Effector memory CD8-positive, alpha-beta T cell (primary cell): ENCODE data around the gene COA6.

ENCODE experiments used
- ATAC-seq: fragments of 150-1000 bp; cut with Tn5 transposase; replicated peaks from 2 replicates; pipeline ENCODE4 v1.10.0; 2021; ENCODE audit warnings: mild to moderate bottlenecking, moderate library complexity
- DNase-seq, 3 experiments: peaks; one replicate each; pipeline ENCODE4 v3.0.0; 2021
- H3K27ac Mint-ChIP-seq, 2 donors: one replicate each; pipeline ENCODE4 v1.8.0; 2022; ENCODE audit warnings: mild to moderate bottlenecking in 2 of 2, mixed read lengths in 2 of 2, moderate library complexity in 2 of 2
- H3K27me3 Mint-ChIP-seq, 2 donors: one replicate each; pipeline ENCODE4 v1.8.0; 2022; ENCODE audit warnings: mixed read lengths in 2 of 2
- H3K36me3 Mint-ChIP-seq: one replicate; pipeline ENCODE4 v1.8.0; 2022; ENCODE audit warnings: mild to moderate bottlenecking, moderate library complexity, mixed read lengths; ENCODE audit not compliant: insufficient read depth
- H3K4me1 Mint-ChIP-seq, 2 donors: one replicate each; pipeline ENCODE4 v1.8.0; 2022; ENCODE audit warnings: low read depth in 2 of 2, mixed read lengths in 2 of 2
- H3K4me3 Mint-ChIP-seq, 2 donors: one replicate each; pipeline ENCODE4 v1.8.0; 2022; ENCODE audit warnings: mild to moderate bottlenecking in 2 of 2, mixed read lengths in 2 of 2, moderate library complexity in 2 of 2
- H3K9me3 Mint-ChIP-seq, 2 donors: one replicate each; pipeline ENCODE4 v1.8.0; 2022; ENCODE audit warnings: mixed read lengths in 2 of 2
- total RNA-seq, 9 experiments: gene quantifications; one replicate each; lab custom pipeline; 2026; lab: John Stamatoyannopoulos, UW

COA6 gene, protein sequence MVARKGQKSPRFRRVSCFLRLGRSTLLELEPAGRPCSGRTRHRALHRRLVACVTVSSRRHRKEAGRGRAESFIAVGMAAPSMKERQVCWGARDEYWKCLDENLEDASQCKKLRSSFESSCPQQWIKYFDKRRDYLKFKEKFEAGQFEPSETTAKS
- total RNA-seq, result 3.3 to 29.6 (median 15.7) reads per million in 9 experiments

DNA sequence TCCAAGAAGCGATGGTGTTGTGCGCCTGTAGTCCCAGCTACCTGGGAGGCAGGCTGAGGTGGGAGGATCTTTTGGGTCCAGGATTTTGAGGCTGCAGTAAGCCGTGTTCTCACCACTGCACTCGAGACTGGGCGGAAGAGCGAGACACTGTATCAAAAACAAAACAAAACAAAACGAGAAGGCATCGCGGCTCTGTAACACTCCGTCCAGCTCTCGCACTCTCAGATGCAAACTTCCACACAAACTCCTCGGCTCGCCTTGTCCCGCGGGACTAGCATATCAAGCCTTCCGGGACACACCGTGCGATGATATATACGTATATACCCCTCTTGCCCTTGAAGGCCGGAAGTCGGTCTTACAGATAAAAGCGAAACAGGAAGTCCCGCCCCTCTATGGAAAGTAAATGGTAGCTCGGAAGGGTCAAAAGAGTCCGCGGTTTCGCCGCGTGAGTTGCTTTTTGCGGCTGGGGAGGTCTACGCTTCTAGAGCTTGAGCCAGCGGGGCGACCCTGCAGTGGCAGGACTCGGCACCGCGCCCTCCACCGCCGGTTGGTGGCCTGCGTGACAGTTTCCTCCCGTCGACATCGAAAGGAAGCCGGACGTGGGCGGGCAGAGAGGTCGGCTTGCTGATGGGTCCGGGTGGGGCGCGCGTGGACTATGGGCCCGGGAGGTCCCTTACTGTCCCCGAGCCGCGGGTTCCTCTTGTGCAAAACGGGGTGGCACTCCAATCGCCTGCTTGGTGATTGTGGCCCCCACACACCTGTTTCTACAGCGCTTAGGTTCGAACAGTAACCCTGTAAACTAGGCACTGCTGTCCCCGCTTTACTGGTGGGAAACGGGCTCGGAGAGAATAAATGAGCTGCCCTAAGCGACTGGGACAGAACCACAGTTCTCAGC, at the start of gene COA6:
Gene COA6 (plus strand): TSS at position 393 of the 895 bp plus-strand sequence. CDS start 11 bp downstream, at position 404.
- peaks cover 35 to 44% of the 10 kb centered on the region in 2 donors for H3K4me1 Mint-ChIP-seq
- ATAC-seq, result peak; percentile 85
- H3K36me3 Mint-ChIP-seq, result peaks cover 30% of the 10 kb centered on the region

DNA sequence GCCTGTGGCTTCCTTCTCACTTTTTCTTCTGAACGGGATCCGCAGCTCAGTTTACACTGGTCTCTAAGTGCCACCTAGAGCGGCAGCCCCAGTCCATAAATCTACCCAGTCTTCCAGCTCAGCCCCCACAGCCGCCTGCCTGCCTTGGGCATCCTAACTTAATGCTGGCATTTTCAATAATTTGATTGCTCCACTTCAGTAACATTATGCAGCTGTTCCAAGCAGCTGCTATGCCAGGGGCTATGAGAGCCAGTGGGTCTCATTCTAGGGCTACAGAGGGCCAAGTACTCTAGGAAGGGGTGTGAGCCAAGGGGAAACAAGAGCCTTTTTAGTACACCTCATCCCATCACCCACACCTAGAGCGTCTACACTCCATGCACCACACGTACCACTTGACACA, 48.4 kb upstream of the COA6 start:
- no peak for DNase-seq
- H3K4me1 Mint-ChIP-seq, result peaks cover 18 to 21% of the 10 kb centered on the region in 2 donors
- H3K9me3 Mint-ChIP-seq, result no peaks in the 10 kb centered on the region
- H3K27me3 Mint-ChIP-seq, result peaks cover 17 to 36% of the 10 kb centered on the region in 2 donors
- no peak for ATAC-seq
- H3K27ac Mint-ChIP-seq, result no peak overlapping the region
- no peak overlapping the region for H3K4me3 Mint-ChIP-seq
- H3K36me3 Mint-ChIP-seq, result no peaks in the 10 kb centered on the region

More for the DNA sequence above, at the start of gene COA6:
- H3K4me3 Mint-ChIP-seq, result peak within 1 kb of the TSS; percentile 89 to 91
- no peaks in the 10 kb centered on the region for H3K9me3 Mint-ChIP-seq
- peak; percentile 86 to 93 (median 88) for DNase-seq
- peak within 1 kb of the TSS; percentile 99 for H3K27ac Mint-ChIP-seq
- H3K27me3 Mint-ChIP-seq, result no peaks in the 10 kb centered on the region

DNA sequence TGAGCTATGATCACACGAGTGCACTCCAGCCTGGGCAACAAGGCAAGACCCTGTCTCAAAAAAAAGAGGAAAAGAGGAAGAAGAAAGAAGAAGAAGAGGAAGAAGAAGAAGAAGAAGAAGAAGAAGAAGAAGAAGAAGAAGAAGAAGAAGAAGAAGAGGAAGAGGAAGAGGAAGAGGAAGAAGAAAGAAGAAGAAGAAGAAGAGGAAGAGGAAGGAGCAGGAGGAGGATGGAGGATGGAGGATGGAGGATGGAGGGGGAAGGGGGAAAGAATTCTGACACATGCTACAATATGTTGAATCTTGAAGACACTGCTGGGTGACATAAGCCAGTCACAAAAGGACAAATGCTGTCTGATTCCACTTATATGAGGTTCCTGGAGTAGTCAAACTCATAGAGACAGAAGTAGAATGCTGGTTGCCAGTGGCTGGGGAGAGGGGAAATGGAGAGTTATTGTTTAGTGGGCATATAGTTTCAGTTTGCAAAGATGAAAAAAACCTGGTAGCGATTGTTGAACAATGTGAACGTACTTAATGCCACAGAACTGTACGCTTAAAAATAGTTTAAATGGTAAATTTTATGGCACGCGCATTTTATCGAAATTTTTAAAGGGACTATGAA, 47.3 kb upstream of the COA6 start:
- Mint-ChIP-seq H3K27ac (peak overlapping the region; percentile 64 to 79), H3K4me3 (peak overlapping the region; percentile 82 to 83), H3K36me3 (no peaks in the 10 kb centered on the region), H3K4me1 (peaks cover 18 to 19% of the 10 kb centered on the region in 2 donors), H3K27me3 (peaks cover 20 to 42% of the 10 kb centered on the region in 2 donors), H3K9me3 (no peaks in the 10 kb centered on the region)
- ATAC-seq (peak; percentile 26), DNase-seq (no peak)

DNA sequence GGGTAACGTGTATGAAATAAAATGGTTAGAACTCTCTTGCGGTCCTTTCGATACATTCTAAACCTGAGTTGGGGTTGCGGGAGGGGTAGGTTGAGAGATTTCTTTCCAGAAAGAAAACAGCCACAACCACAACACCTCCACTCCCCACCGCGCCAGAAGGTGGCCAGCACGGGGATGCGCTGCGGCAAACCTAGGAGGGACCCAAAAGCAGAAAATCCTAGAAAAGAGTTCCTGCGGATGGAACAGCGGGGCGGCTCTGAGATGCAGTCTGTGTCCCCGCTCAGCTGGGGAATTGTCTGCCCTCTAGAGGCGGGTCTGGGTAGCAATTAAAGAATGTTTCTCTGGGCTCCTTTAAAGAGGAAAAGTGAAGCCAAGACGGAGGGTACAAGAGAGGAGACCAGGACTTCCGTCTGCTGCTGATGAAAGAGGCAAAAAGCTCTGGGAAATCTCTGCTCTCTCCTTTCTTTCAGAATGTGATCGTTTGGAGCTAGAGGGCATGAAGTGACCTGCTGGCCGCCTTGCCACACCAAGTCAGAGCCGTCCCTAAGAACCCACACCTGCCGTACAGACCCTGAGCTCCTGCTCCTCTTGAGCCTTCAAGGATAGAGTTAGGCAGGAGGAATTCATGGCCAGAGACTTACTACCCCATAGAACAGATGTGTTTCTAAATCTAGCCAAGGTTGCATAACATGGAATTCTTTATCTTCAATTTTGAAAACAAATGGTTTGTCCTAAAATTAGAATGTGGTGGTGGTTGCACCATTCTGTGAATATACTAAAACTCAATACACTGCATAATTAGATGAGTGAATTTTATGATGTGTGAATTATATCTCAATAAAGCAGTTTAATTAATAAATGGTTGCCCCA, 46.5 kb upstream of the COA6 start:
- Mint-ChIP-seq H3K4me3 (peak overlapping the region; percentile 82 to 83), H3K4me1 (peaks cover 14 to 18% of the 10 kb centered on the region in 2 donors), H3K9me3 (no peaks in the 10 kb centered on the region), H3K36me3 (no peaks in the 10 kb centered on the region), H3K27me3 (peaks cover 28 to 42% of the 10 kb centered on the region in 2 donors), H3K27ac (peak overlapping the region; percentile 64 to 79)
- ATAC-seq (peak; percentile 96), DNase-seq (peak; percentile 67 to 78 (median 71))

DNA sequence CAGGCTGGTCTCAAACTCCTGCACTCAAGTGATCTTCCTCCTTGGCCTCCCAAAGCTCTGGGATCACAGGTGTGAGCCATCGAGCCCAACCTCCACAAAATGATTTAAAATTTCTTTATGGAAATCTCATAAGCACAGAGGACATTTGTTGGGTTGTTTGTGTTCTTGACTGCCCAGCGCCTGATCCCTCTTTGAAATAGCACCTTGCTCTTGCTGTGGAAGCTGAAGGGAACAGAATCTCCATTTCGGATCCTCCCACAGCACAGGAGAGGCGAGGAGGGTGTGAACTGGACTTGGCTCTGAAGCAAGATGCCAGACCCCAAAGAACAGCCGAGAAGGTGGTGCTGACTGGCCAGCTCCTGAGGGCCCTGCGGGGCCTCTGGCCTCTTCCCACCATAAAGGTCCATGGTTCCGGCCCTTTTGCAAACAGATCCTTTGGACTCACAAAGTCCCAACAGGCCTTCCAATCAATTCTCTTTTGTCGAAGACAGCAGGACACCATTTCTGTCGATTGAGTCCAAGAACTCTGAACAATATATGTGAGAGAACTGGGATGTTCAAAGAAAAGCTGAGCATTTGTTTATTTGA, 45.6 kb upstream of the COA6 start:
- Mint-ChIP-seq H3K27ac (no peak overlapping the region), H3K9me3 (no peaks in the 10 kb centered on the region), H3K27me3 (peaks cover 37 to 46% of the 10 kb centered on the region in 2 donors), H3K4me1 (peaks cover 14 to 18% of the 10 kb centered on the region in 2 donors), H3K4me3 (no peak overlapping the region), H3K36me3 (no peaks in the 10 kb centered on the region)
- ATAC-seq (no peak), DNase-seq (no peak)

DNA sequence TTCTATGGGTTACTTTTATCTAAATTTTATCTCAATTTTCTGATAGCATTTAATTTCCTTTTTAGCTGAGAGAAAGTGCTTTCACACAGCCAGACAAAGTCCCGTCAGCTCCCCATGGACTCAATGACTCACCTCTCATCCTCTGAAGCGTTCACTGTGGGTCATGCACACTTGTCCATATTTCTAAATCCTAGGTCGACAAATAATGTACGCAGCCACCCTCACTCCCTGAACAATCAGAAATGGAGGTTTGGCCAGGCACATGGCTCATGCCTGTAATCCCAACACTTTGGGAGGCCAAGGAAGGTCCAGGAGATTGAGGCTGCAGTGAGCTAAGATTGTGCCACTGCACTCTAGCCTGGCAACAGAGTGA, 42.4 kb upstream of the COA6 start:
- no peak overlapping the region for H3K27ac Mint-ChIP-seq

DNA sequence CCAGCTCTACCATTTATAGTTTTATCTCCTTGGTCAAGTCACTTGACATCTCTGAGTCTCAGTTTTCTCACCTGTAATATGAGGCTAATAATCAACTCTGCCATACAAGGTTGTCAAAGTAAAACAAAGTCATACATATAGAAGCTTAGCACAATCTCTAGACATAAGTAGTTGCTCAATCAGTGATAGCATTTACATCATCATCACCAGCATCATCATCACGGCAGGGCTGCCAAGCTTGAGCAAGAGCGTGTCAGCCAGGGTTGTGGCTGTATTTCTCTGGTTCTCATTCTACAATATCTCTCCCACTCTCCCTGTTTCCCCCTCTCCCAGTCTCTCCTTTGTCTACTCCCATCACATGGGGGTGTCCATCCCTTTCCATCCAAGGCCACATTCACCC, 41.7 kb upstream of the COA6 start:
- Mint-ChIP-seq H3K36me3 (no peaks in the 10 kb centered on the region), H3K4me1 (peaks cover 4% of the 10 kb centered on the region in 2 donors), H3K4me3 (no peak overlapping the region), H3K27me3 (peaks cover 23 to 48% of the 10 kb centered on the region in 2 donors), H3K9me3 (no peaks in the 10 kb centered on the region), H3K27ac (no peak overlapping the region)
- ATAC-seq, result no peak
- DNase-seq, result no peak

More for the DNA sequence above, 42.4 kb upstream of the COA6 start:
- DNase-seq, result no peak
- Mint-ChIP-seq H3K4me3 (no peak overlapping the region), H3K27me3 (peaks cover 23 to 45% of the 10 kb centered on the region in 2 donors), H3K9me3 (no peaks in the 10 kb centered on the region), H3K36me3 (no peaks in the 10 kb centered on the region), H3K4me1 (peaks cover 8 to 11% of the 10 kb centered on the region in 2 donors)
- ATAC-seq, result no peak

DNA sequence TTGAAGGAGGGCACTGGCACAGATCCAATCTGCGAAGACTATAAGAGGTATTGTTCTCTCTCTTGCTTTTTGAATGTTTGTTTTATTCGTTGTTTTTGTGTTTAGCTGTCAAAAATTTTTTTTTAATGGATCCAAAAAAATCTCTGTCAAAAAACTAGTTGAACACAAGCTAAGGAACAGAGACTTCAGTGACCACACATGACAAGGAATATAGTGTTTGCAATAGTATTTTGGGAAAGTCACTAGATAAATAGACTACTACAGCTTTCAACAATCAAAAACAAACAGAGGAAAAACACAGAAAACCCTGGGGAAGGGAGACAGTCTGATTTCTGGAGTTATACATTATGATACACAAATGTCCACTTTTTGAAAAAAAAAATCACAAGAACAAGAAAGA, 36.9 kb upstream of the COA6 start:
- no peak overlapping the region for H3K27ac Mint-ChIP-seq
- peaks cover 16 to 34% of the 10 kb centered on the region in 2 donors for H3K27me3 Mint-ChIP-seq
- H3K36me3 Mint-ChIP-seq, result no peaks in the 10 kb centered on the region
- no peak for DNase-seq
- H3K9me3 Mint-ChIP-seq, result peaks cover 0 to 3% of the 10 kb centered on the region in 2 donors
- ATAC-seq, result no peak
- no peak overlapping the region for H3K4me3 Mint-ChIP-seq
- no peaks in the 10 kb centered on the region for H3K4me1 Mint-ChIP-seq

DNA sequence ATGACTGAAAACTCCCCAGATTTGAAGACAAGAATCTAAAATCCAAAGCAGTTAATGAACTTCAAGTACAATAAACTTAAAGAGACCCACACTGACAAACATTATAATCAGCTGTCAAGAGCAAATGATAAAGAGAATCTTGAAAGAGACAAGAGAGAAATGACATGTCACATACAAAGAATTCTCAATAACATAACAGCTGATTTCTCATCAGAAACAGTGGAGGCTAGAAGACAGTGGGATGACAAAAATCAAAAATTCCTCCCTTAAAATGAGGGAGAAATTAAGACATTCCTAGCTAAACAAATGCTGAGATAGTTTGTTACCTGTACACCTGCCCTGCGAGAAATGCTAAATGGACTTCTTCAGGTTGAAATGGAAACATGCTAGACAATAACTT, 36.0 kb upstream of the COA6 start:
- Mint-ChIP-seq H3K27ac (no peak overlapping the region), H3K4me1 (no peaks in the 10 kb centered on the region), H3K36me3 (no peaks in the 10 kb centered on the region), H3K4me3 (no peak overlapping the region), H3K27me3 (peaks cover 7 to 25% of the 10 kb centered on the region in 2 donors), H3K9me3 (peaks cover 0 to 3% of the 10 kb centered on the region in 2 donors)
- DNase-seq (no peak), ATAC-seq (no peak)

DNA sequence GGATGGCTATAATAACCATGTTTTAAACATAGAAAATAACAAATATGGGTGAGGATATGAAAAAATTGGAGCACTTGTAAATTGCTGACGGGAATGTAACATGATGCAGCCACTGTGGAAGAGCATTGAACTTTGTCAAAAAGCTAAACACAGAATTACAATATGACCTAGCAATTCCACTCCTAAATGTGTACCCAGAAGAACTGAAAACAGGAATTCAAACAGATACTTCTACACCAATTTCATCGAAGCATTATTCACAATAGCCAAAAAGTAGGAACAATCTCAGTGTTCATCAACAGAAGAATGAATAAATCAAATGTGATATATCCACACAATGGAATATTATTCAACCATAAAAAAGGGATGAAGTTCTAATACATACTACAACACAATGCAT, 32.7 kb upstream of the COA6 start:
- H3K27me3 Mint-ChIP-seq, result peaks cover 0 to 6% of the 10 kb centered on the region in 2 donors
- H3K36me3 Mint-ChIP-seq, result no peaks in the 10 kb centered on the region
- no peak for ATAC-seq
- peaks cover 0 to 3% of the 10 kb centered on the region in 2 donors for H3K9me3 Mint-ChIP-seq
- H3K27ac Mint-ChIP-seq, result no peak overlapping the region
- no peak for DNase-seq
- H3K4me1 Mint-ChIP-seq, result no peaks in the 10 kb centered on the region
- H3K4me3 Mint-ChIP-seq, result no peak overlapping the region

DNA sequence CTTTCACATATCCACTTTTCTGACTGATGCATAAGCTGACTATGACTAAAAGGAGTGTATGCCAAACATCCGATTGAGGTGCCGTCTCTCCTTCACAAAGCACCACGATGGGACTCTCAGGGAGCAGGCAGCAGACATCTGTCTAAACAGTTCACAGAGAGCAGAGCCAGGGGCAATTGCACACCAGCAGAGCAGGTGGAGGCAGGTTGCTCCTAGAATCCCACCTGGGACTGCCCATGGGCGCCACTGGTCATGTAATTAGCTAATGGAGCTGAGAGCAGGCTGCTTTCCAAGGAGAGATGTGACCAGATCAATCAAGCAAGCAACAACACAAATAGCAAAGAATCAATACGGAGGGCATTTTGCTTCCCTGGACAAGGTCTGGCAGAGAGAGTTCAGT, 30.5 kb upstream of the COA6 start:
- Mint-ChIP-seq H3K36me3 (no peaks in the 10 kb centered on the region), H3K4me3 (no peak overlapping the region), H3K27ac (no peak overlapping the region), H3K9me3 (peaks cover 0 to 1% of the 10 kb centered on the region in 2 donors), H3K4me1 (no peaks in the 10 kb centered on the region), H3K27me3 (no peaks in the 10 kb centered on the region)
- no peak for DNase-seq
- no peak for ATAC-seq

DNA sequence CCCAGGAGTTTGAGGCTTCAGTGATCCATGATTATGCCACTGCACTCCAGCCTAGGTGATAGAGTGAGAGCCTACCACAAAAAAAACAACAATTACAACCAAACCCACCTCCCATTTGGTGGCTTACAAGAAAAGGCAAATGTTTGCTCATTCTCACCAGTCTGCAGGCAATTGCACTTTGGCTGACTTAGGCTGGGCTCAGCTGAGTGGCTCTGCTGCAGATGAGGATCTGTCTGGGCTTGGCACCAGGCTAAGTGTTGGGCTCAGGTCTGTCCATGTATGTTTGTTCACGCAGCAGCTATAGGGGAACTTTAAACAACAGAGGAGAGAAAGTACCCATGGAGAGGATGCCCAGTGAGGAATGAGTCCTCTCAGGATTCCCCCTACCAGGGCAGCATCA, 28.0 kb upstream of the COA6 start:
- H3K36me3 Mint-ChIP-seq, result no peaks in the 10 kb centered on the region
- H3K9me3 Mint-ChIP-seq, result peaks cover 0 to under 1% of the 10 kb centered on the region in 2 donors
- H3K27me3 Mint-ChIP-seq, result peaks cover 12 to 13% of the 10 kb centered on the region in 2 donors
- no peak overlapping the region for H3K27ac Mint-ChIP-seq
- no peak overlapping the region for H3K4me3 Mint-ChIP-seq
- DNase-seq (no peak), ATAC-seq (no peak)
- H3K4me1 Mint-ChIP-seq, result no peaks in the 10 kb centered on the region
